ENCODE measurements around the gene SSU72.

GRCh38 chr1:1534401-1535154 is 40.1 kb downstream of the SSU72 start:
- TF ChIP-seq POLR2A (IDR thresholded peaks at IDR 0.05) = no peak
- TF ChIP-seq, protein P1, sequence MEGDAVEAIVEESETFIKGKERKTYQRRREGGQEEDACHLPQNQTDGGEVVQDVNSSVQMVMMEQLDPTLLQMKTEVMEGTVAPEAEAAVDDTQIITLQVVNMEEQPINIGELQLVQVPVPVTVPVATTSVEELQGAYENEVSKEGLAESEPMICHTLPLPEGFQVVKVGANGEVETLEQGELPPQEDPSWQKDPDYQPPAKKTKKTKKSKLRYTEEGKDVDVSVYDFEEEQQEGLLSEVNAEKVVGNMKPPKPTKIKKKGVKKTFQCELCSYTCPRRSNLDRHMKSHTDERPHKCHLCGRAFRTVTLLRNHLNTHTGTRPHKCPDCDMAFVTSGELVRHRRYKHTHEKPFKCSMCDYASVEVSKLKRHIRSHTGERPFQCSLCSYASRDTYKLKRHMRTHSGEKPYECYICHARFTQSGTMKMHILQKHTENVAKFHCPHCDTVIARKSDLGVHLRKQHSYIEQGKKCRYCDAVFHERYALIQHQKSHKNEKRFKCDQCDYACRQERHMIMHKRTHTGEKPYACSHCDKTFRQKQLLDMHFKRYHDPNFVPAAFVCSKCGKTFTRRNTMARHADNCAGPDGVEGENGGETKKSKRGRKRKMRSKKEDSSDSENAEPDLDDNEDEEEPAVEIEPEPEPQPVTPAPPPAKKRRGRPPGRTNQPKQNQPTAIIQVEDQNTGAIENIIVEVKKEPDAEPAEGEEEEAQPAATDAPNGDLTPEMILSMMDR (IDR thresholded peaks at IDR 0.05) = no peak

Data from uterus (tissue), 2 donors.